Trophoblast cell (in vitro differentiated cells and primary cell): ENCODE measurements around the gene TARS3.

Experiments used
- DNase-seq, 2 donors: peaks; one replicate each; pipeline ENCODE4 v3.0.0-alpha.2; 2016
- H2AFZ ChIP-seq: 2 replicates; pipeline ENCODE4 v1.6.1; 2013; ENCODE audit warnings: low read length, moderate library complexity, mild to moderate bottlenecking; ENCODE audit not compliant: insufficient read depth, poor library complexity
- H2AK5ac ChIP-seq: 2 replicates; pipeline ENCODE4 v1.6.1; 2013; ENCODE audit warnings: mild to moderate bottlenecking, low read length
- H2BK120ac ChIP-seq: 2 replicates; pipeline ENCODE4 v1.6.1; 2013; ENCODE audit warnings: low read length, mild to moderate bottlenecking, moderate library complexity; ENCODE audit not compliant: insufficient read depth, poor library complexity
- H2BK12ac ChIP-seq: 2 replicates; pipeline ENCODE4 v1.6.1; 2013; ENCODE audit warnings: mild to moderate bottlenecking, low read length, moderate library complexity
- H2BK5ac ChIP-seq: 2 replicates; pipeline ENCODE4 v1.6.1; 2013; ENCODE audit warnings: low read length, low read depth, moderate library complexity, mild to moderate bottlenecking; ENCODE audit not compliant: poor library complexity
- H3K14ac ChIP-seq: 2 replicates; pipeline ENCODE4 v1.6.1; 2013; ENCODE audit warnings: mild to moderate bottlenecking, low read length
- H3K18ac ChIP-seq: 2 replicates; pipeline ENCODE4 v1.6.1; 2013; ENCODE audit warnings: mild to moderate bottlenecking, low read length
- H3K23ac ChIP-seq: 2 replicates; pipeline ENCODE4 v1.6.1; 2013; ENCODE audit warnings: low read length
- H3K27ac ChIP-seq: 2 replicates; pipeline ENCODE4 v1.5.1; 2013; ENCODE audit warnings: low read depth, mild to moderate bottlenecking, inconsistent platforms, low read length, moderate library complexity
- H3K27me3 ChIP-seq: 2 replicates; pipeline ENCODE4 v1.6.1; 2013; ENCODE audit warnings: inconsistent platforms, mild to moderate bottlenecking, low read length, moderate library complexity; ENCODE audit not compliant: insufficient read depth
- H3K36me3 ChIP-seq, 2 experiments: 1 replicate in 1 of 2; 2 replicates in 1 of 2; pipeline ENCODE4 v1.6.1; 2013; ENCODE audit warnings: low read length in 2 of 2, mild to moderate bottlenecking in 2 of 2, moderate library complexity in 1 of 2; ENCODE audit not compliant: insufficient read depth in 2 of 2, control insufficient read depth in 1 of 2
- H3K4ac ChIP-seq: 2 replicates; pipeline ENCODE4 v1.6.1; 2013; ENCODE audit warnings: low read depth, mild to moderate bottlenecking, low read length, moderate library complexity
- H3K4me1 ChIP-seq, 2 experiments: 1 replicate in 1 of 2; 2 replicates in 1 of 2; pipeline ENCODE4 v1.6.1; 2013; ENCODE audit warnings: low read length in 2 of 2, mild to moderate bottlenecking in 2 of 2, moderate library complexity in 1 of 2; ENCODE audit not compliant: insufficient read depth in 2 of 2, control insufficient read depth in 1 of 2
- H3K4me2 ChIP-seq: 2 replicates; pipeline ENCODE4 v1.6.1; 2013; ENCODE audit warnings: inconsistent platforms, mild to moderate bottlenecking, low read length, moderate library complexity
- H3K4me3 ChIP-seq: 2 replicates; pipeline ENCODE4 v1.5.1; 2013; ENCODE audit warnings: mild to moderate bottlenecking, low read depth, low read length, inconsistent platforms
- H3K79me1 ChIP-seq: one replicate; pipeline ENCODE4 v1.6.1; 2013; ENCODE audit warnings: low read length
- H3K79me2 ChIP-seq: 2 replicates; pipeline ENCODE4 v1.6.1; 2013; ENCODE audit warnings: low read length, mild to moderate bottlenecking; ENCODE audit not compliant: control insufficient read depth, insufficient read depth, poor library complexity
- H3K9ac ChIP-seq: 2 replicates; pipeline ENCODE4 v1.6.1; 2013; ENCODE audit warnings: mild to moderate bottlenecking, low read length
- H3K9me3 ChIP-seq: 2 replicates; pipeline ENCODE4 v1.6.1; 2013; ENCODE audit warnings: low read depth, mild to moderate bottlenecking, control low read depth, inconsistent platforms, low read length; ENCODE audit not compliant: insufficient read depth
- H4K12ac ChIP-seq: 2 replicates; pipeline ENCODE4 v1.6.1; 2013; ENCODE audit warnings: low read depth, mild to moderate bottlenecking, low read length, moderate library complexity
- H4K8ac ChIP-seq: 2 replicates; pipeline ENCODE4 v1.6.1; 2013; ENCODE audit warnings: low read depth, mild to moderate bottlenecking, low read length, moderate library complexity
- H4K91ac ChIP-seq: one replicate; pipeline ENCODE4 v1.6.1; 2013; ENCODE audit warnings: low read depth, mild to moderate bottlenecking, low read length, moderate library complexity
- WGBS: extraction: QIAGEN DNeasy Blood & Tissue Kit; methylation state at CpG from one replicate; pipeline ENCODE4 v1.1.7; 2013; ENCODE audit warnings: missing lambda C conversion rate; ENCODE audit not compliant: insufficient read length, insufficient coverage; ENCODE audit errors: extremely low coverage; 5-methylcytosine and 5-hydroxymethylcytosine counted together

TARS3 gene

DNA sequence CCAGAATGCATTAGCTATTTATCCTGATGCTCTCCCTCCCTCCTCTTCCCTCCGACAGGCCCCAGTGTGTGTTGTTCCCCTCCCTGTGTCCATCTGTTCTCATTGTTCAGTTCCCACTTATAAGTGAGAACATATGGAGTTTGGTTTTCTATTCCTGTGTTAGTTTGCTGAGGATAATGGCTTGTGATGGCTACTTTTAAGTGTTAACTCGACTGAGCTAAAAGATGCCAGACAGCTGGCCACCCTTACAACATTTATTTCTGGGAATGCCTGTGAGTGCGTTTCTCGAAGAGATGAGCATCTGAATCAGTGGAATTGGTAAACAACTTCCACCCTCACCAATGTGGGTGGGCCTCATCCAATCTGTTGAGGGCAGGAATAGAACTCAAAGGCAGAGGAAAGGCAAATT lies 47.3 kb downstream of the TARS3 start:
- no peak overlapping the region for H3K27ac ChIP-seq
- H2AK5ac ChIP-seq, result no peak overlapping the region
- H3K4me1 ChIP-seq, result peaks cover 2 to 4% of the 10 kb centered on the region in 2 experiments
- no peaks in the 10 kb centered on the region for H3K79me2 ChIP-seq
- H4K8ac ChIP-seq, result no peak overlapping the region
- no CpG with 5 or more reads among the region's 4 CpGs for WGBS
- H4K12ac ChIP-seq, result no peak overlapping the region
- H3K23ac ChIP-seq, result no peak overlapping the region
- H2AFZ ChIP-seq, result no peak overlapping the region
- no peaks in the 10 kb centered on the region for H3K9me3 ChIP-seq
- no peak for DNase-seq
- H3K27me3 ChIP-seq, result no peaks in the 10 kb centered on the region
- H3K18ac ChIP-seq, result no peak overlapping the region
- H3K79me1 ChIP-seq, result no peaks in the 10 kb centered on the region
- no peak overlapping the region for H3K4me2 ChIP-seq
- no peak overlapping the region for H3K4ac ChIP-seq
- H2BK12ac ChIP-seq, result no peak overlapping the region
- no peak overlapping the region for H2BK120ac ChIP-seq
- no peak overlapping the region for H3K4me3 ChIP-seq
- peaks cover 2 to 10% of the 10 kb centered on the region in 2 experiments for H3K36me3 ChIP-seq
- H2BK5ac ChIP-seq, result no peak overlapping the region
- H4K91ac ChIP-seq, result no peak overlapping the region
- no peak overlapping the region for H3K9ac ChIP-seq
- H3K14ac ChIP-seq, result no peak overlapping the region

DNA sequence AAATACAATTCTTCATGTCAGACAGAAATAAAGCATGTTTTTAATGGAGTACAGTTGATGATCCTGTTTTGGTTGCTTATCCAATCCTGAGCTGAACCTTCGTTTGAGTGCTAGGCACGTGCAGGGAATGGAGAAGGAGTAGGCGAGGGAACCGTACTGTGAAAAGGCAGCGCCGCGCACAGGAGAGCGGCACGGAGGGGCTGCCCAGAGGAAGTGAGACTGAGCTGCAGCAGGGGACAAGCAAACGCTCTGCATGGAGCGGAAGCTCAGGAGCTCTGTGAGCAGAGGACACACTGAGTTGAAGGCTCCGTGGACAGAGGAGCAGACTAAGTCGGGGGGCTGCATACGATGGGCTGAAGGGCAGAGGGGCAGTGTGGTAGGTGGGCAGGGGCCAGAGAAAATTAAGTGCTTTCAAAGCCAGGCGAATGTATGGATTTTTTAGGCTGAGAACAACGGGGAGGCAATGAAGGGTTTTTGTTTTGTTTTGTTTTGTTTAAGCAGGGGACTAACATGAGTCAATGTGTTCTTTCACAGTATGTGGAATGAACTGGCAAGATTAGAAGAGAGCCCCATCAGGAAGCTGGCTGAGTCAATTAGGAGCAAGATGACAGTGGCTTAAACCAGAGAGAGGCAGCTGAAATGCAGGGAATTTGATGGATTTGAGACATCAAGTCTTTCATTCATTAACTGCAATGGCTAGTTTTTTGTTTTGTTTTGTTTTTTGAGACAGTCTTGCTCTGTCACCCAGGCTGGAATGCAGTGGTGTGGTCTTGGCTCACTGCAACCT lies 48.3 kb downstream of the TARS3 start:
- DNase-seq, result peak in 1 of 2 donors; percentile 43
- no peak overlapping the region for H2AFZ ChIP-seq
- H3K4ac ChIP-seq, result no peak overlapping the region
- peak overlapping the region; percentile 24 for H3K14ac ChIP-seq
- H4K12ac ChIP-seq, result no peak overlapping the region
- H3K36me3 ChIP-seq, result peaks cover 2 to 8% of the 10 kb centered on the region in 2 experiments
- no peak overlapping the region for H2BK12ac ChIP-seq
- H4K91ac ChIP-seq, result peak overlapping the region; percentile 43
- H3K4me2 ChIP-seq, result no peak overlapping the region
- peak overlapping the region; percentile 9 for H4K8ac ChIP-seq
- no peak overlapping the region for H3K9ac ChIP-seq
- no peak overlapping the region for H3K18ac ChIP-seq
- H2BK120ac ChIP-seq, result no peak overlapping the region
- no peak overlapping the region for H3K27ac ChIP-seq
- no peaks in the 10 kb centered on the region for H3K79me2 ChIP-seq
- peaks cover 2 to 4% of the 10 kb centered on the region in 2 experiments for H3K4me1 ChIP-seq
- no peaks in the 10 kb centered on the region for H3K27me3 ChIP-seq
- no peak overlapping the region for H3K23ac ChIP-seq
- no peak overlapping the region for H2AK5ac ChIP-seq
- H3K79me1 ChIP-seq, result no peaks in the 10 kb centered on the region
- H2BK5ac ChIP-seq, result no peak overlapping the region
- WGBS, result no CpG with 5 or more reads among the region's 16 CpGs
- H3K9me3 ChIP-seq, result no peaks in the 10 kb centered on the region
- no peak overlapping the region for H3K4me3 ChIP-seq

DNA sequence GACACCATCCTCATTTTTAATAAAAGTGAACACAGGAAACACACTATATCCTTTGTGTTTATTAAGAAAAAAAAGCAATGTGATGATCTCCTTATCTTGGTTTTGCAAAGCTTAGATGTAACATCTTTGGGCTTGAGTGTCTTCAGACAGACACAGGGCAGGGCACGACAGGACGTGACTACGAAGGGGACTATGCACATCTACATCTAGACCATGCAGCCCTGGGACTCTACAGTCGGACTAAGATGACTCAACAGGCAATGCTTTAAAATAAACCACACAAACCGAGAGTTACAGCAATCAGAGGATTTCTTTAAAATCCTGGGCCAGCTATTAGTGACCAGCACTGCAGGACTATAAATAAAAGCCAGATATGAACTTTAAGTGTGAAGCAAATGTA lies 49.3 kb downstream of the TARS3 start:
- no peak overlapping the region for H3K14ac ChIP-seq
- DNase-seq, result no peak
- no peaks in the 10 kb centered on the region for H3K27me3 ChIP-seq
- no peak overlapping the region for H4K91ac ChIP-seq
- no peak overlapping the region for H2BK5ac ChIP-seq
- H2AK5ac ChIP-seq, result no peak overlapping the region
- no peak overlapping the region for H3K4me2 ChIP-seq
- no peak overlapping the region for H2AFZ ChIP-seq
- H2BK12ac ChIP-seq, result no peak overlapping the region
- H4K12ac ChIP-seq, result no peak overlapping the region
- H3K9ac ChIP-seq, result peak overlapping the region; percentile 43
- H3K4me1 ChIP-seq, result peaks cover 2 to 4% of the 10 kb centered on the region in 2 experiments
- H3K18ac ChIP-seq, result no peak overlapping the region
- WGBS, result no CpG with 5 or more reads among the region's 5 CpGs
- H3K79me1 ChIP-seq, result no peaks in the 10 kb centered on the region
- H4K8ac ChIP-seq, result no peak overlapping the region
- H3K36me3 ChIP-seq, result peaks cover 2 to 11% of the 10 kb centered on the region in 2 experiments
- H3K4ac ChIP-seq, result no peak overlapping the region
- H2BK120ac ChIP-seq, result no peak overlapping the region
- no peak overlapping the region for H3K27ac ChIP-seq
- H3K9me3 ChIP-seq, result no peaks in the 10 kb centered on the region
- no peaks in the 10 kb centered on the region for H3K79me2 ChIP-seq
- no peak overlapping the region for H3K4me3 ChIP-seq
- no peak overlapping the region for H3K23ac ChIP-seq

DNA sequence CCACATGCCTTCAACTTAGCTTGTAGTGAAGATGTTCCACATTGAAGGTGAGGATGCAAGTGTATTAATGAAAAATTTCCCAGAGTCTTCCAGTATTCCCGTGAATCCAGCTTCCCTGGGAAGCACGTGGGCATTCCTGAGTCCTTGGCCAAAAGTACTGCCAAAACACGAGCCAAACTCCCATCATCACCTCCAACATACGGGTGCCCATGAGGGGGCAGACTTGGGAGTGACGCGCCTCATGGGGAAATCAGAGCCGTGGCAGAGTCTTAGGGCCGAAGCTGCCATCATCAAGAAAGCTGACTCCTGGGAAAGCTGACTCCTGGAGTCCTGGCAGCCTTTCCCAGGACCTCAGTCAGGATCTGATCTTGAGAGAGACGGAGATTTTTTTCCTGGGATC lies 52.0 kb downstream of the TARS3 start:
- DNase-seq, result no peak
- Histone ChIP-seq H3K79me2 (no peaks in the 10 kb centered on the region), H3K4me1 (peaks cover 2 to 4% of the 10 kb centered on the region in 2 experiments), H3K9me3 (no peaks in the 10 kb centered on the region), H3K4me3 (no peak overlapping the region), H2BK12ac (no peak overlapping the region), H3K27ac (no peak overlapping the region), H2BK5ac (no peak overlapping the region), H3K9ac (no peak overlapping the region), H4K91ac (no peak overlapping the region), H3K79me1 (no peaks in the 10 kb centered on the region), H2AFZ (no peak overlapping the region), H3K23ac (no peak overlapping the region), H3K14ac (no peak overlapping the region), H3K27me3 (no peaks in the 10 kb centered on the region), H4K12ac (no peak overlapping the region), H2BK120ac (no peak overlapping the region), H3K18ac (no peak overlapping the region), H3K36me3 (peaks cover 2 to 11% of the 10 kb centered on the region in 2 experiments), H4K8ac (no peak overlapping the region), H3K4ac (no peak overlapping the region), H2AK5ac (no peak overlapping the region), H3K4me2 (no peak overlapping the region)
- WGBS, result no CpG with 5 or more reads among the region's 9 CpGs
